HG02885 (cell line): ENCODE results near the gene MTG2.

Experiments
- ATAC-seq: cut with Tn5 transposase; IDR thresholded peaks from one replicate; pipeline ENCODE4 v1.9.1; 2021; ENCODE audit warnings: mild to moderate bottlenecking; ENCODE audit not compliant: unreplicated experiment, poor library complexity

The MTG2 gene

GRCh38 chr20:62241506-62241905 lies 58.7 kb downstream of the MTG2 start:
- ATAC-seq, result no peak

DNA sequence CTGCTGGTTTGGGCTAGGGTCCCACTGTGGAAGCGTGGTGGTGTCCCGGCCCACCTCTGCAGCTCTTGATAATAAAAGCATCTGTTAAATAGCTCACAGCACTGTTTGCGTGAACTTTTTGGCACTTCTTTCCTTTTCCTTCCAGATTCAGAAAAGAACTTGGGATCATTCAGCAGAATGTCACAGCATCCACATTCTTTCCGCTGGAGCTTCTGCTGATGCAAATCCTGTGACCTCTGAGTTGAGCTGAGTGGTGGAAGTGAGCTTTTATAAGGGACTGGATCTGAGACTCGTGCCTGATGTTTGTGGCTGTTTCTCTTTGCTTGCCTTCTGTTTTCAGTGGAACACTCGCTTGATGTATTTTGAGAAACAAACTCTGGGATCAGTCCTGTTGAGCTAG lies 59.3 kb downstream of the MTG2 start:
- ATAC-seq, result no peak

GRCh38 chr20:62243106-62243505 lies 60.3 kb downstream of the MTG2 start:
- ATAC-seq, result no peak

DNA sequence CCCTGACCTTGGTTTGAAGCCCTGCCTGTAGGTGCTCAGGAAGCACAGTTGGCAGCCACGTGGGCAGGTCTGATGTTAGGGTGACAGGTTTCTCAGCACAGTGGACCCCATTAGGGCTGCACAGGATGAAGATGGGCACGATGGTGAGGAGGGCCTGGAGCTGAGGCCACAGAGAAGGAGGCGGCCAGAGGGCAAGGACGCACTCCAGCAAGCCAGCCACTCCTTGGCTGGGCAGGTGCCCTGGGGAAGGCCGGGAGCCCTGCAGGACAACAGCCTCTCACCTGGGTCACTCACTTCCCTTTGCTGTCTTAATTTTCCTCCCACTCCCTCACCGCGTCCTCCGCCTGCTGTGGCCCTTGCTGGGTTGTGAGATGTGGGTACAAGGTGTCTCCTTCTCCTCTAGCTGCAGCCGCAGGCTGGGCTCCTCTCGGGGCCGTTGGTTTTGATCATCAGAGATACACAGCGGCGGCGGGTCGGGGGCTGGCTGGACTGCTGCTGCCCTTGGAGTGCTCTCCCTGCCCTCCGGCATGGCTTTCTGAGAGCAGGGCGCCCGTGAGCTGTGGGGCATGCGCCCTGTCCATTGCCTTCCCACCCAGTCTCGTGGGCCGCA lies 61.2 kb downstream of the MTG2 start:
- no peak for ATAC-seq

DNA sequence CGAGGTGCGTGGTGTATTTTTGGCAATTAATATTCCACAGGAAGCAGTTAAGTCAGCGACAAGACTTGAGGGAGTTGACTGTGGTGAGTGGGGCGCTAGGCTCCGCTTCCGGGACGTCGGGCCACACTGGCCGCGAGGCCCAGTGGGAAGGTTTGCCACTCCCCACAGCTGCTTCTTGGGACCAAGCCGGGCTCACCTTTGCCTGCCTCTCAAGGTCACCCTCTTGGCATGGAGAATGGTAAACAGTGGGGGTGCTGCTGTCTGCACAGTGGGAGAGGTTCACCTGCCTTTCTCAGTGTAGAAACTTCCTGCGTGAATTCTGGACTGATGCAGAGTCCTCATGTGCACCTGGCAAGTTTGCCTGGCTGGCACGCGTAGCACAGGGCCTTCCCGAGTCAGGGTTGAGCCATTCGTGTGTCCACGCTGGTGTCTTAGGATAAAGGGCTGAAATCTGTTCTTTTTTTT lies 61.8 kb downstream of the MTG2 start:
- no peak for ATAC-seq

- no peak for ATAC-seq
Measured at GRCh38 chr20:62245911-62246280, 63.1 kb downstream of the MTG2 start.

GRCh38 chr20:62246431-62246830 lies 63.6 kb downstream of the MTG2 start:
- no peak for ATAC-seq

GRCh38 chr20:62246872-62247652 lies 64.2 kb downstream of the MTG2 start:
- ATAC-seq, result no peak

DNA sequence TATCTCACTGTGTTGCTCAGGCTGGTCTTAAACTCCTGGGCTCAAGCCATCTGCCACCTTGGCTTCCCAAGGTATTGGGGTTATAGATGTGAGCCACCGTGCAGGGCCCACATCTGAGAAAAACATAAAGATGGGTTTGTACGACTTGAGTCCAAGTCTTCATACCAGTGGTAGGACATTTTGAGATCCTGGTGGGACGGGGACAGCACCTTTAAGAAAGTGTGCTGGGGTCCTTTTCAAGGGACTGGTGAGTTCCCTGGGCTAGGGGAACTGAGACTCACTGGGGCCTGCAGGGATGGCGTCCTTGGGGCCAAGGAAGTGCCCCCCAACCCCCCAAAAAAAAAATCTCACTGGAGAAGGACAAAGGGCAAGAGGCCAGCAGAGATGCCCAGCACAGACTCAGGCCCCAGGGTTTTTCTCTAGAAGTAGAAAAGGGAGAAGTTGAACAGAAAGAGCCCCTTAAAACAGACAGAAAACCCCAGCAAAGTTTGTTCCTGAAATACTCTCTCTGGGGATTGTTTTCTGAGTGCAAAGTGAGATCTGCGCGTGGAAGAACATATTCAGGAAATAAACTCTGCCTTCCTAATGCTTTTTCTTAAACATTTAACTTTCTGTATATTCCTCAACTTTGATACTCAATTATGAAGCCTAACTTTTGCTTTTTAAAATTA lies 66.2 kb downstream of the MTG2 start:
- no peak for ATAC-seq

DNA sequence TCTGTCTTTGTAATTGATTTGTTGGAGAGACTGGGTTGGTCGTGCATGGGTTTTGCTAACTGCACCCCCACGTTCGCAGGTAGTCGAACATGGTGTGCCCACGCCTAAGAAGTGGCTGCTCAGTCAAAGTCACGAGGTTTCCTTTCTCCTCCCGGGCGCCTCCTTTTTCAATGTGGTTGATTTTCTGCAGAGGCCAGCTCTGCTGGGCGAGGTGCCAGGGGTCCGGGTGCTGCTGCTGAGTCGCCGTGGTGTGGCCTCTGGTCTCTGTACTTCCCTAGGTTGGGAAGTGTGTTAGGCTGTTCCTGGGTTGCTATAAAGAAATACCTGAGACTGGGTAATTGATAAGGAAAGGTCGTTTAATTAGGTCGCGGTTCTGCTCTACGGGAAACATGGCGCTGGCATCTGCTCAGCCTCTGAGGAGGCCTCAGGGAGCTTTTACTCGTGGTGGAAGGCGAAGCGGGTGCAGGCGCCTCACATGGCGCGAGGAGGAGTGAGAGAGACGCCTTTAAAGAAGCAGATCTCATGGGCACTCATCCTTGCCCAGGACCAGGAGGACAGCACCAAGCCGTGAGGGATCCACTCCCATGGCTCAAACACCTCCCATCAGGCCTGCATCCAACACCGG lies 69.6 kb downstream of the MTG2 start:
- ATAC-seq, result no peak
